ENCODE results near the gene TBC1D3B.
"Not testable (repeated sequence)": the region's sequence is repeated elsewhere in the genome, so short reads cannot be mapped to it uniquely, and the experiment has no call there.

TBC1D3B gene

GRCh38 chr17:36168836-36169235 is 7.6 kb downstream of the TBC1D3B start:
- not testable (repeated sequence) for DNase-seq

GRCh38 chr17:36153895-36154610 is 22.4 kb downstream of the TBC1D3B start:
- no peak for DNase-seq

GRCh38 chr17:36152639-36153120 is 23.8 kb downstream of the TBC1D3B start:
- DNase-seq = no peak

GRCh38 chr17:36151891-36152638 is 24.4 kb downstream of the TBC1D3B start:
- DNase-seq = no peak

- no peak for DNase-seq
Measured at GRCh38 chr17:36149296-36149820, 27.1 kb downstream of the TBC1D3B start.

- no peak for DNase-seq
Measured at GRCh38 chr17:36148559-36149295, 27.7 kb downstream of the TBC1D3B start.

GRCh38 chr17:36147601-36148000 is 28.8 kb downstream of the TBC1D3B start:
- DNase-seq = no peak

- no peak for DNase-seq
Measured at GRCh38 chr17:36144981-36145729, 31.3 kb downstream of the TBC1D3B start.

- DNase-seq = no peak
Measured at GRCh38 chr17:36144014-36144413, 32.4 kb downstream of the TBC1D3B start.

GRCh38 chr17:36142806-36143205 is 33.6 kb downstream of the TBC1D3B start:
- DNase-seq = no peak

- no peak for DNase-seq
Measured at GRCh38 chr17:36142235-36142634, 34.2 kb downstream of the TBC1D3B start.

GRCh38 chr17:36136439-36136838 is 40.0 kb downstream of the TBC1D3B start:
- DNase-seq = no peak

- no peak for DNase-seq
Measured at GRCh38 chr17:36136036-36136435, 40.4 kb downstream of the TBC1D3B start.

GRCh38 chr17:36135465-36135864 is 41.0 kb downstream of the TBC1D3B start:
- DNase-seq = no peak

- DNase-seq = no peak
Measured at GRCh38 chr17:36133602-36134236, 42.7 kb downstream of the TBC1D3B start.

- DNase-seq = no peak
Measured at GRCh38 chr17:36132421-36132831, 44.0 kb downstream of the TBC1D3B start.

- no peak for DNase-seq
Measured at GRCh38 chr17:36131931-36132330, 44.5 kb downstream of the TBC1D3B start.

- no peak for DNase-seq
Measured at GRCh38 chr17:36131421-36131820, 45.0 kb downstream of the TBC1D3B start.

GRCh38 chr17:36130346-36130745 is 46.1 kb downstream of the TBC1D3B start:
- DNase-seq = no peak

GRCh38 chr17:36129616-36130015 is 46.8 kb downstream of the TBC1D3B start:
- DNase-seq = no peak

- no peak for DNase-seq
Measured at GRCh38 chr17:36128411-36128978, 47.9 kb downstream of the TBC1D3B start.

GRCh38 chr17:36127911-36128310 is 48.5 kb downstream of the TBC1D3B start:
- DNase-seq = no peak

All from NCI-H2081 treated with DMSO at 0.1 percent for 48 hours (cell line).